Activated CD8-positive, alpha-beta T cell treated with anti-CD3 and anti-CD28 coated beads for 36 hours (primary cell): ENCODE measurements around the gene CNNM3. TPM values are rescaled to one million over a fixed set of nuclear protein-coding genes. Genes with fewer than 3 reads are reported as not detected.

Source experiments
- ATAC-seq: fragments of 200-7000 bp; cut with Tn5 transposase; one replicate; pipeline ENCODE4 v1.10.0; 2021; ENCODE audit warnings: mild to moderate bottlenecking, moderate library complexity
- CTCF ChIA-PET: fragments of 350-600 bp; sonication (Branson Sonifier 250); formaldehyde crosslinking; loops from one replicate; lab custom pipeline; 2021; ENCODE audit warnings: antibody characterized with exemption; lab: Charles Lee
- POLR2A ChIA-PET: fragments of 350-600 bp; sonication (Branson Sonifier 250); formaldehyde crosslinking; loops from one replicate; lab custom pipeline; 2021; ENCODE audit warnings: antibody characterized with exemption; lab: Charles Lee
- DNase-seq: peaks from one replicate; pipeline ENCODE4 v3.0.0-alpha.2; 2020
- H3K27ac Mint-ChIP-seq: one replicate; pipeline ENCODE4 v1.8.0; 2021; ENCODE audit warnings: mild to moderate bottlenecking, mixed read lengths
- H3K27me3 Mint-ChIP-seq: one replicate; pipeline ENCODE4 v1.8.0; 2021; ENCODE audit warnings: mixed read lengths
- H3K36me3 Mint-ChIP-seq: one replicate; pipeline ENCODE4 v1.8.0; 2021; ENCODE audit warnings: low read depth, mixed read lengths
- H3K4me1 Mint-ChIP-seq: one replicate; pipeline ENCODE4 v1.8.0; 2021; ENCODE audit warnings: low read depth, mixed read lengths
- H3K4me3 Mint-ChIP-seq: one replicate; pipeline ENCODE4 v1.8.0; 2021; ENCODE audit warnings: mild to moderate bottlenecking, moderate library complexity, mixed read lengths
- H3K9me3 Mint-ChIP-seq: one replicate; pipeline ENCODE4 v1.8.0; 2021; ENCODE audit warnings: mixed read lengths
- CTCF ChIP-seq: fragments of 200-600 bp; IDR thresholded peaks from one replicate; pipeline ENCODE4 v1.8.0; 2022; ENCODE audit warnings: antibody characterized with exemption, mild to moderate bottlenecking
- intact Hi-C: fragments of 100-400 bp; cut with micrococcal nuclease; formaldehyde crosslinking; loops from one replicate; pipeline ENCODE4 v1.10.0; 2022
- total RNA-seq, 2 experiments: library from RNA; stranded (reverse); gene quantifications; one replicate each; pipeline ENCODE4 v1.2.3, GENCODE V29; 2021

Gene CNNM3
- total RNA-seq, 2 experiments from 2014 or later = 15.8 to 19.3 TPM

GRCh38 chr2:96832408-96832753, 16.3 kb downstream of the CNNM3 start:
- TF ChIP-seq CTCF = no peak
- Mint-ChIP-seq H3K4me1 (no peaks in the 10 kb centered on the region), H3K9me3 (no peaks in the 10 kb centered on the region), H3K27ac (no peak overlapping the region), H3K36me3 (peaks cover 26% of the 10 kb centered on the region), H3K27me3 (no peaks in the 10 kb centered on the region), H3K4me3 (no peak overlapping the region)
- ChIA-PET CTCF (no interaction called here), POLR2A (interaction anchor here (1.2 kb wide), 1 partner anchor 19 kb away, joined by 3 read pairs; no protein-coding TSS in a partner anchor)
- DNase-seq (no peak), ATAC-seq (no peak)
- intact Hi-C loops = no loop called here

GRCh38 chr2:96832754-96833507, 16.9 kb downstream of the CNNM3 start:
- intact Hi-C loops = no loop called here
- H3K9me3 Mint-ChIP-seq = no peaks in the 10 kb centered on the region
- ATAC-seq (no peak), DNase-seq (no peak)
- no peak for TF ChIP-seq CTCF
- H3K36me3 Mint-ChIP-seq = peaks cover 25% of the 10 kb centered on the region
- no peaks in the 10 kb centered on the region for H3K27me3 Mint-ChIP-seq
- CTCF ChIA-PET = interaction anchor here (1.4 kb wide), 1 partner anchor 10 kb away, joined by 4 read pairs; the partner anchor contains the start of gene ANKRD23
- no peak overlapping the region for H3K27ac Mint-ChIP-seq
- POLR2A ChIA-PET = interaction anchor here (1.1 to 1.2 kb wide), 2 partner anchors 10 to 12 kb away, joined by 3 to 5 read pairs; no protein-coding TSS in a partner anchor
- no peak overlapping the region for H3K4me3 Mint-ChIP-seq
- no peaks in the 10 kb centered on the region for H3K4me1 Mint-ChIP-seq

GRCh38 chr2:96835830-96836229, 19.8 kb downstream of the CNNM3 start:
- Mint-ChIP-seq H3K4me1 (peaks cover 18% of the 10 kb centered on the region), H3K9me3 (no peaks in the 10 kb centered on the region), H3K27me3 (no peaks in the 10 kb centered on the region), H3K36me3 (peaks cover 12% of the 10 kb centered on the region), H3K27ac (no peak overlapping the region), H3K4me3 (no peak overlapping the region)
- no peak for DNase-seq
- no peak for ATAC-seq
- TF ChIP-seq CTCF = no peak
- intact Hi-C loops = no loop called here
- ChIA-PET POLR2A (interaction anchor here (1.0 kb wide), 1 partner anchor 18 kb away, joined by 3 read pairs; no protein-coding TSS in a partner anchor), CTCF (interaction anchor here (1.0 to 1.5 kb wide), 4 partner anchors 17 to 116 kb away, joined by 3 to 5 read pairs (median 3); partner anchors contain the start of gene ANKRD39)

- POLR2A ChIA-PET = interaction anchor here (1.1 to 1.6 kb wide), 5 partner anchors 10 to 23 kb away, joined by 3 to 4 read pairs (median 4); partner anchors contain the start of genes ANKRD39 and CNNM3
- no peak for DNase-seq
- Mint-ChIP-seq H3K27ac (no peak overlapping the region), H3K4me1 (peaks cover 18% of the 10 kb centered on the region), H3K4me3 (no peak overlapping the region), H3K36me3 (peaks cover 8% of the 10 kb centered on the region), H3K9me3 (no peaks in the 10 kb centered on the region), H3K27me3 (no peaks in the 10 kb centered on the region)
- CTCF ChIA-PET = interaction anchor here (1.5 kb wide), 1 partner anchor 20 kb away, joined by 3 read pairs; no protein-coding TSS in a partner anchor
- intact Hi-C loops = no loop called here
- TF ChIP-seq CTCF = no peak
- ATAC-seq = no peak
Observed at GRCh38 chr2:96837575-96837974, 21.5 kb downstream of the CNNM3 start.
